ENCODE data around the gene PIP. TPM values are rescaled to one million over a fixed set of nuclear protein-coding genes. Genes with fewer than 3 reads are reported as not detected.
A peak's percentile ranks its signal among the peaks of the same experiment; 100 is the strongest.

PIP gene
- total and polyA plus RNA-seq, 2 donors (not counting 3 experiments of a cell fraction or from before 2014, with no cell fraction given): not detected

DNA sequence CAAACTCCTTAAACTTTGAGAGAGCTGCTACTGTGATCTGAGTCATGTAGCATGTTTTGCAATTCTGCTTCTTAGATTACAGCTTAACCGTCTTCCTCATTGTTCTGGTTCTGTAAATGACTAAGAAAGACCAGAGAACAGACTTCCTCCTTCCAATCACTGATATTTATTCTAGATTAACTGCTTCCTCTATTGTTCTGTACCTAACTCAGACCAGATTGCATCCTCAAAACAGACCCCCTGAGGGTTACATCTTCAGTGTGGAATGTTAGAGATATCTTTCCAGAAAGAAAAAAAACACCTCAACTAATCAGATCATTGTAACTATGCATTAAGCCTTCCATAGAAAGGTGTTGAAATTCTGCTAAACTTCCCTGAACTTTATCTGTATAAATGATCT is 5.7 kb upstream of the PIP start:
- Histone ChIP-seq H3K27me3 (ENCODE audit: control insufficient read depth in 2 of 2, insufficient read depth in 2 of 2, low read length in 2 of 2) (no peaks in the 10 kb centered on the region), H3K9ac (replicated peaks; ENCODE audit: extremely low read depth, insufficient read depth, low read length) (no peak overlapping the region), H3K36me3 (ENCODE audit: control insufficient read depth in 2 of 2, extremely low read depth in 1 of 2, insufficient read depth in 2 of 2, low read length in 2 of 2) (no peaks in the 10 kb centered on the region), H3K4me1 (ENCODE audit: control insufficient read depth, extremely low read depth, insufficient read depth, low read length) (no peaks in the 10 kb centered on the region), H3K4me3 (replicated peaks in 1 of 3; ENCODE audit: insufficient read depth in 1 of 3, low read depth in 1 of 3, low read length in 3 of 3) (no peak overlapping the region), H4K20me1 (replicated peaks; ENCODE audit: control insufficient read depth, extremely low read depth, insufficient read depth, low read length) (no peaks in the 10 kb centered on the region), H3K27ac (ENCODE audit: insufficient read depth, low read depth, low read length) (no peak overlapping the region), H3K9me3 (replicated peaks; ENCODE audit: control insufficient read depth, insufficient read depth, low read length) (no peaks in the 10 kb centered on the region), H3K4me2 (ENCODE audit: insufficient read depth, low read length) (no peak overlapping the region), H2AFZ (ENCODE audit: low read depth, low read length) (no peak overlapping the region), H3K79me2 (ENCODE audit: control insufficient read depth, insufficient read depth, low read length) (no peaks in the 10 kb centered on the region), H3K9me1 (replicated peaks; ENCODE audit: control insufficient read depth, extremely low read depth, insufficient read depth, low read length) (no peaks in the 10 kb centered on the region)
- DNase-seq (ENCODE audit: low read depth, low spot score) (peak; percentile 19), FAIRE-seq (peak; percentile 58)
- dilution Hi-C loops (cut with MboI; ENCODE audit: extremely low pct_ligation_motif_present, low sequenced_read_pairs): no loop called here
- ChIA-PET CTCF (interaction anchor here (1.0 kb wide), 1 partner anchor 89 kb away, joined by 4 read pairs; no protein-coding TSS in a partner anchor), POLR2A (no interaction called here)
- BruUV-seq (replicated peaks): no TSS peak
- intact Hi-C loops (cut with micrococcal nuclease): no loop called here
- TF ChIP-seq POLR2A (IDR thresholded peaks at IDR 0.05; ENCODE audit: low read depth, low read length): no peak
- TF ChIP-seq JUN (IDR thresholded peaks at IDR 0.05; ENCODE audit: borderline replicate concordance, insufficient read depth, insufficient read length, low read depth): no peak
- TF ChIP-seq MAX (IDR thresholded peaks at IDR 0.05; ENCODE audit: insufficient read depth, insufficient read length): no peak
- TF ChIP-seq FOS (IDR thresholded peaks at IDR 0.05; ENCODE audit: borderline replicate concordance, insufficient read depth, low read length): no peak
- no peak for TF ChIP-seq GATA2 (IDR thresholded peaks at IDR 0.05; ENCODE audit: insufficient read depth, insufficient read length, low read depth, low read length)
- TF ChIP-seq POLR2AphosphoS5 (IDR thresholded peaks at IDR 0.05; ENCODE audit: insufficient read depth, low read depth, low read length): no peak
- no peak for TF ChIP-seq MYC (IDR thresholded peaks at IDR 0.05; ENCODE audit: low read depth, low read length)
- TF ChIP-seq, protein P1, sequence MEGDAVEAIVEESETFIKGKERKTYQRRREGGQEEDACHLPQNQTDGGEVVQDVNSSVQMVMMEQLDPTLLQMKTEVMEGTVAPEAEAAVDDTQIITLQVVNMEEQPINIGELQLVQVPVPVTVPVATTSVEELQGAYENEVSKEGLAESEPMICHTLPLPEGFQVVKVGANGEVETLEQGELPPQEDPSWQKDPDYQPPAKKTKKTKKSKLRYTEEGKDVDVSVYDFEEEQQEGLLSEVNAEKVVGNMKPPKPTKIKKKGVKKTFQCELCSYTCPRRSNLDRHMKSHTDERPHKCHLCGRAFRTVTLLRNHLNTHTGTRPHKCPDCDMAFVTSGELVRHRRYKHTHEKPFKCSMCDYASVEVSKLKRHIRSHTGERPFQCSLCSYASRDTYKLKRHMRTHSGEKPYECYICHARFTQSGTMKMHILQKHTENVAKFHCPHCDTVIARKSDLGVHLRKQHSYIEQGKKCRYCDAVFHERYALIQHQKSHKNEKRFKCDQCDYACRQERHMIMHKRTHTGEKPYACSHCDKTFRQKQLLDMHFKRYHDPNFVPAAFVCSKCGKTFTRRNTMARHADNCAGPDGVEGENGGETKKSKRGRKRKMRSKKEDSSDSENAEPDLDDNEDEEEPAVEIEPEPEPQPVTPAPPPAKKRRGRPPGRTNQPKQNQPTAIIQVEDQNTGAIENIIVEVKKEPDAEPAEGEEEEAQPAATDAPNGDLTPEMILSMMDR (IDR thresholded peaks at IDR 0.05; ENCODE audit: extremely low read depth in 1 of 2, insufficient read depth in 1 of 2, low read depth in 1 of 2, low read length in 2 of 2): no peak
- TF ChIP-seq EZH2 (IDR thresholded peaks at IDR 0.05; ENCODE audit: borderline replicate concordance, low read depth, low read length, severe bottlenecking): no peak
